IPS-NIHi7 (cell line): ENCODE results near the gene BRCA2.
A peak's percentile ranks its signal among the peaks of the same experiment; 100 is the strongest.
"Not testable (repeated sequence)": the region's sequence is repeated elsewhere in the genome, so short reads cannot be mapped to it uniquely, and the experiment has no call there.

Experiments used
- DNase-seq: peaks from one replicate; pipeline ENCODE4 v3.0.0; 2012; ENCODE audit warnings: mixed read lengths; ENCODE audit errors: extremely low spot score

Gene BRCA2

GRCh38 chr13:32311188-32311897 lies 4.0 kb upstream of the BRCA2 start:
- no peak for DNase-seq

- peak; percentile 50 for DNase-seq
These were observed 754 bp upstream of the BRCA2 start for GRCh38 chr13:32314271-32315237.

GRCh38 chr13:32316028-32316339 lies 676 bp downstream of the BRCA2 start:
- DNase-seq, result no peak

- DNase-seq, result no peak
These were observed 1.2 kb downstream of the BRCA2 start for GRCh38 chr13:32316501-32316900.

GRCh38 chr13:32317716-32318465 lies 2.6 kb downstream of the BRCA2 start:
- no peak for DNase-seq

GRCh38 chr13:32320528-32320927 lies 5.2 kb downstream of the BRCA2 start:
- DNase-seq, result no peak

GRCh38 chr13:32323912-32324311 lies 8.6 kb downstream of the BRCA2 start:
- no peak for DNase-seq

- DNase-seq, result no peak
These were observed 15.1 kb downstream of the BRCA2 start for GRCh38 chr13:32330441-32330840.

GRCh38 chr13:32334671-32335070 lies 19.4 kb downstream of the BRCA2 start:
- DNase-seq, result no peak

GRCh38 chr13:32340914-32341313 lies 25.6 kb downstream of the BRCA2 start:
- no peak for DNase-seq

GRCh38 chr13:32347651-32348050 lies 32.3 kb downstream of the BRCA2 start:
- DNase-seq, result no peak

- DNase-seq, result not testable (repeated sequence)
These were observed 35.6 kb downstream of the BRCA2 start for GRCh38 chr13:32350839-32351441.

GRCh38 chr13:32354040-32354439 lies 38.7 kb downstream of the BRCA2 start:
- DNase-seq, result no peak

- not testable (repeated sequence) for DNase-seq
These were observed 40.6 kb downstream of the BRCA2 start for GRCh38 chr13:32355935-32356334.

GRCh38 chr13:32362574-32362973 lies 47.3 kb downstream of the BRCA2 start:
- no peak for DNase-seq

GRCh38 chr13:32370805-32371204 lies 55.5 kb downstream of the BRCA2 start:
- DNase-seq, result no peak

- no peak for DNase-seq
These were observed 61.5 kb downstream of the BRCA2 start for GRCh38 chr13:32376642-32377415.

GRCh38 chr13:32378012-32378411 lies 62.7 kb downstream of the BRCA2 start:
- DNase-seq, result no peak

GRCh38 chr13:32381539-32381938 lies 66.2 kb downstream of the BRCA2 start:
- DNase-seq, result peak; percentile 67

GRCh38 chr13:32383836-32384618 lies 68.7 kb downstream of the BRCA2 start:
- DNase-seq, result no peak
